ENCODE measurements around the gene FUT7.

FUT7 gene

GRCh38 chr9:136981588-136982231 lies 50.2 kb downstream of the FUT7 start:
- DNase-seq = no peak

- no peak for DNase-seq
Measured at GRCh38 chr9:136980669-136981478, 51.0 kb downstream of the FUT7 start.

Measured in NCI-H187 treated with DMSO at 0.1 percent for 48 hours (cell line).